Bronchial smooth muscle cell (primary cell): ENCODE data around the gene TAS2R7. TPM values are rescaled to one million over a fixed set of nuclear protein-coding genes. Genes with fewer than 3 reads are reported as not detected.

Experiments
- total RNA-seq: library from RNA; depleted of rRNA; stranded (reverse); fragments of >200 nt; gene quantifications from 2 replicates; pipeline ENCODE4 v1.2.1, GENCODE V29; 2014

Gene TAS2R7
- not detected in 2 replicates for total RNA-seq

GRCh38 chr12:10802587-10802986, at the start of gene TAS2R7:
TSS of gene TAS2R7 (minus strand) at chr12:10802627. CDS start at chr12:10802570, 57 bp downstream.

GRCh38 chr12:10849425-10849878, 47.0 kb upstream of the TAS2R7 start, which contains the start of gene PRR4:
TSS of gene PRR4 (minus strand) at chr12:10849475. CDS start at chr12:10849437, 38 bp downstream.

GRCh38 chr12:10826258-10826657, 23.8 kb upstream of the TAS2R7 start, which contains the start of gene TAS2R10:
TSS of gene TAS2R10 (minus strand) at chr12:10826358. CDS start at chr12:10826269, 89 bp downstream.

GRCh38 chr12:10810068-10810467, 7.6 kb upstream of the TAS2R7 start, which contains the start of gene TAS2R9:
TSS of gene TAS2R9 (minus strand) at chr12:10810168. CDS start at chr12:10810075, 93 bp downstream.

GRCh38 chr12:10807186-10807585, 4.8 kb upstream of the TAS2R7 start, which contains the start of gene TAS2R8:
TSS of gene TAS2R8 (minus strand) at chr12:10807286. CDS start at chr12:10806980, 306 bp downstream.

Other genes with a start within 250 kb of the TAS2R7 start
- 15.0 and 22.9 TPM in 2 replicates for gene MAGOHB, start 189.0 kb downstream of the TAS2R7 start, total RNA-seq
- gene STYK1, start 128.6 kb downstream of the TAS2R7 start, total RNA-seq = 0.16 and 0.69 TPM in 2 replicates
- 72.3 and 86.2 TPM in 2 replicates for gene YBX3, start 79.3 kb downstream of the TAS2R7 start, total RNA-seq
- 0.26 TPM in 1 of 2 replicates, not detected in the other for gene TAS2R8, start 4.7 kb upstream of the TAS2R7 start, total RNA-seq
- 0.09 and 0.16 TPM in 2 replicates for gene TAS2R9, start 7.5 kb upstream of the TAS2R7 start, total RNA-seq
- gene TAS2R10, start 23.7 kb upstream of the TAS2R7 start, total RNA-seq = 0.60 and 1.3 TPM in 2 replicates
- 0.32 and 0.60 TPM in 2 replicates for gene PRR4, start 46.8 kb upstream of the TAS2R7 start, total RNA-seq
- gene PRH1, start 81.6 kb upstream of the TAS2R7 start, total RNA-seq = 15.9 and 21.0 TPM in 2 replicates
- gene TAS2R13, start 106.9 kb upstream of the TAS2R7 start, total RNA-seq = 0.69 and 0.95 TPM in 2 replicates
- gene PRH2, start 126.6 kb upstream of the TAS2R7 start, total RNA-seq = 0.63 TPM in 1 of 2 replicates, not detected in the other
- gene TAS2R14, start 136.6 kb upstream of the TAS2R7 start, total RNA-seq = 1.7 and 2.0 TPM in 2 replicates
- gene TAS2R50, start 184.3 kb upstream of the TAS2R7 start, total RNA-seq = 1.5 and 1.7 TPM in 2 replicates
- gene TAS2R20, start 195.7 kb upstream of the TAS2R7 start, total RNA-seq = 1.6 and 2.5 TPM in 2 replicates
- 3.9 and 4.6 TPM in 2 replicates for gene TAS2R19, start 220.0 kb upstream of the TAS2R7 start, total RNA-seq
- 1.6 and 3.0 TPM in 2 replicates for gene TAS2R31, start 228.8 kb upstream of the TAS2R7 start, total RNA-seq